ENCODE measurements around the gene ECM1.

DNA sequence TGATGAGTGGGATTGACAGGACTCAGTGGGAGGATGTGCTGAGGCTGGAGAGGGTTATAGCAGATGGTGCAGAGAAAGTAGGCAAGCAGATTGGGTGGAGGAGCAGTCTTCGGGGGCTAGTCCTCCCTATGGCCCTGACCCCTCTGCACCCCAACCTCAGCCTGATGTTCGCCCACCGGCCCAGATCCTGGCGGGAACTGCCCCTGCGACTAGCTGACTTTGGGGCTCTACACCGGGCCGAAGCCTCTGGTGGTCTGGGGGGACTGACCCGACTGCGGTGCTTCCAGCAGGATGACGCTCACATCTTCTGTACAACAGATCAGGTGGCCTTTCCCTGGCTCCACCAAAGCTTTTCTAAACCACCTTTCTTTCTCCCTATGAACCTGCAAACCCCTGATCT is 9.6 kb upstream of the ECM1 start:
- TF ChIP-seq EZH2 (IDR thresholded peaks at IDR 0.05; ENCODE audit: insufficient read depth, poor library complexity, severe bottlenecking): no peak
- no peak for TF ChIP-seq EZH2phosphoT487 (IDR thresholded peaks at IDR 0.05; ENCODE audit: insufficient read depth, low read depth)

All from GM23248 (cell line).